GM21423 (cell line): ENCODE measurements around the gene PGAP6.
A peak's percentile ranks its signal among the peaks of the same experiment; 100 is the strongest.
"Not testable (repeated sequence)": the region's sequence is repeated elsewhere in the genome, so short reads cannot be mapped to it uniquely, and the experiment has no call there.

ENCODE experiments used
- ATAC-seq: cut with Tn5 transposase; IDR thresholded peaks from one replicate; pipeline ENCODE4 v1.9.1; 2021; ENCODE audit warnings: mild to moderate bottlenecking, moderate library complexity; ENCODE audit not compliant: unreplicated experiment

PGAP6 gene

GRCh38 chr16:381789-382717 lies at the start of gene PGAP6:
TSS of gene PGAP6 (minus strand) at chr16:381978. CDS start at chr16:381821, 157 bp downstream.
- ATAC-seq, result peak; percentile 49

GRCh38 chr16:430904-431303 lies 49.1 kb upstream of the PGAP6 start:
- no peak for ATAC-seq

- no peak for ATAC-seq
These were observed 45.5 kb upstream of the PGAP6 start for GRCh38 chr16:427250-427649.

GRCh38 chr16:426906-427249 lies 45.1 kb upstream of the PGAP6 start:
- ATAC-seq, result no peak

DNA sequence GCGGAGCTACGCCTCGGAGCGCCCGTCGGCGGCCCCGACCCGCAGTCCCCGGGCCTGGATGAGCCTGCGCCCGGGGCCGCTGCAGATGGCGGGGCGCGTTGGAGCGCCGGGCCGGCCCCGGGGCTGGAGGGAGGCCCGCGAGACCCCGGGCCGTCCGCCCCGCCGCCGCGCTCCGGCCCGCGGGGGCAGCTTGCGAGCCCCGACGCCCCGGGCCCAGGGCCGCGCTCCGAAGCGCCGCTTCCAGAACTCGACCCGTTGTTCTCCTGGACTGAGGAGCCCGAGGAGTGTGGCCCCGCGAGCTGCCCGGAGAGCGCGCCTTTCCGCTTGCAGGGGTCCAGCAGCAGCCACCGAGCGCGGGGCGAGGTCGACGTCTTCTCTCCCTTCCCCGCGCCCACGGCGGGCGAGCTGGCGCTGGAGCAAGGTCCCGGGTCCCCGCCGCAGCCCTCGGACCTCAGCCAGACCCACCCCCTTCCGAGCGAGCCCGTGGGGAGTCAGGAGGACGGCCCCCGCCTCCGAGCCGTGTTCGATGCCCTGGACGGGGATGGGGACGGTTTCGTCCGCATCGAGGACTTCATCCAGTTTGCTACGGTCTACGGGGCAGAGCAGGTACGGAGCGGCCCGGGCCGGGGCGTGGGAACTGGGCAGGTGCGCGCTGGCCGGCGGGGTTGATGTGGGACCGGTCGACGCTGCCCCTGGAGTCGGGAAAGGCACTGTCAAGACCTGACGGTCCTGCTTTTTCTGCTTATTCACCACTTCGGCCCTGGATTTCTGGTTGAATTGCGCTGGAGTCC lies 44.5 kb upstream of the PGAP6 start:
- peak; percentile 7 for ATAC-seq

DNA sequence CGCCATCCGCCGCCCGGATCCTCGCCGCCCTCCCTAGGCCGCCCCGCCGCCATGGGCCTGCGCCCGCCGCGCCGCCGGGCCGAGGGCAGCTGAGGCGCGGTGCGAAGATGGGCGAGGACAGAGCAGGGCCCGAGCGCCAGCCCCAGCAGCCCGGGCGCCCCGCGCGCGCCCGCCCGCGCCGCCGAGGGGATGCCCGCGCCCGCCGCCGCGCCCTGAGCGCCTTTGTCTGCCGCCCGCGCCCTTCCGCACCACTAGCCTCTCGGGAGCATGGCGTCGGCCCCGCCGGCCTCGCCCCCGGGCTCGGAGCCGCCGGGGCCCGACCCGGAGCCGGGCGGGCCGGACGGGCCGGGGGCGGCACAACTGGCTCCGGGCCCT lies 43.9 kb upstream of the PGAP6 start:
- ATAC-seq, result peak; percentile 18

DNA sequence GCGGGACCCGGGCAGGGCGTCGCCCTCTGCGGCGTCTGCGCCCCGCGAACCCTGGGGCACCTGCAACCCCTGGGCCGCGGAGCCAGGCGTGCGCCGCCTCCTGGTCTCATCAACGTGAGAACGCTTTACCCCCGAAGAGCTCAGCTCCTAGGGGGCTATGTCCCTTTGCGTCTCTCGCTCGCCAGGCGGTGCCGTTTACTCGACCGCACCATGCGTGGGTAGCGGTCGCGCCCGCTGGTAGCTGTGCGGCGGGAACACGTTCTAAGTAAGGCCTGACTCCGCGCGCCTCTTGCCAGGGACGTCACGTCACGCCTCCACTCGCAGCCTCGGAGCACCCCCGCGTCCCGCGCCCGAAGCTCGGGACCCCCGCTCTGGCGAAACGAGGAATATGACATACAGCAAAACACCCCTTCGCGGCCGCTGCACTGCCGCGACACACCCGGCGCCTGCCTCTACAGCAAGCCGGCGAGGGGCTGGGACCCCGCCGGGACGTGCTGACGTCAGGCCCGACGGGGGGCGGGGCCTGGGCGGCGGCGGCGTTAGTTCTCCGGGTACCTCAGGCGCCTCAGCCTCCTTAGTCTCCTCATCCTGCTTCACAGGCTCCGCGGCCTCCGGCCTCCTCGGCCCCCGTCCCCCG lies 43.4 kb upstream of the PGAP6 start, which contains the start of gene RAB11FIP3:
RAB11FIP3 (plus strand) TSS at position 568 of the 637 bp plus-strand sequence. CDS start 358 bp downstream, outside the sequence.
- peak; percentile 84 for ATAC-seq

GRCh38 chr16:424623-425081 lies 42.9 kb upstream of the PGAP6 start:
- ATAC-seq, result no peak

GRCh38 chr16:424033-424622 lies 42.4 kb upstream of the PGAP6 start:
- no peak for ATAC-seq

DNA sequence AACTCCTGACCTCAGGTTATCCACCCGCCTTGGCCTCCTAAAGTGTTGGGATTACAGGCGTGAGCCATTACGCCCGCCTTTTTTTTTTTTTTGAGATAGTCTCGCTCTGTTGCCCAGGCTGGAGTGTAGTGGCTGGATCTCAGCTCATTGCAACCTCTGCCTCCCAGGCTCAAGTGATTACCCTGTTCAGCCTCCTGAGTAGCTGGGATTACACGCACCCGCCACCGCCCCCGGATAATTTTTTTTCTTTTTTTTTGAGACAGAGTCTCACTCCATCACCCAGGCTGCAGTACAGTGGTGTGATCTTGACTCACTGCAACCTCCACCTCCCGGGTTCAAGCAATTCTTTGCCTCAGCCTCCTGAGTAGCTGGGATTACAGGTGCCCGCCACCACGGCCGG lies 40.4 kb upstream of the PGAP6 start:
- not testable (repeated sequence) for ATAC-seq

- not testable (repeated sequence) for ATAC-seq
These were observed 33.4 kb upstream of the PGAP6 start for GRCh38 chr16:415170-415498.

DNA sequence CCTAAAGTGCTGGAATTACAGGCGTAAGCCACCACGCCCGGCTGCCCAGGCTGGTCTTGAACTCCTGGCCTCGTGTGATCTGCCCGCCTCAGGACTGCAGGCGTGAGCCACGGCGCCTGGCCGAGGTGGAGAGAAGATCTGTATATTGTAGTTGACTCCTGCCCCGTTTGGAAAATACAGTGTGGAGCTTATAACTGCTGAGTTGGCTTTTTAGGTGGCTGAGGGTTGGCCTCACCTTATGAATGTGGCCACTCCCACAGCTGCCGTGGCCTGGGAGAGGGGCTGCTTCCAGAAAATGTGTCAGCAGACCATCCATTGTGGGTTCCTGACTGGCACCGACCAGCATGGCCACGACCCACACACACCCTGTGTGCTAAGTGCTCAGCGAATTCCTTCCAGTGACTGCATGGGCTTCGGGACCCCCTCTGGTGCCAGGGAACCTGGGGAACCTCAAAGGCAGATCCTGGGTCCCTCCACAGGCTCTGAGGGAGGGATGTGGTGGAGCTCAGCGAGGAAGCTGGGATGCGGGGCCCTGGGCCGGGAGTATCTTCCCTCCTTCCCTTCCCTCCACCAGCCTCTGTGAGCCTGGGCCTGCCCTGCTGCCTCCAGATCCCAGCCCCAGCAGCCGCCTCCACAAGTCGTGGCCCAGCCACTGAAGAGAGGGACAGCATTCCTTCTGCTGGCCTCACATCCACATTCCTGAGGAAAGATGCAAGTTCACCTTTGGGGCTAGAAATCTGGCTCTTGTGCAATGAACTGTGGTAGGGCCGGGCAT lies 32.8 kb upstream of the PGAP6 start:
- no peak for ATAC-seq

GRCh38 chr16:411576-412265 lies 29.9 kb upstream of the PGAP6 start:
- ATAC-seq, result no peak

DNA sequence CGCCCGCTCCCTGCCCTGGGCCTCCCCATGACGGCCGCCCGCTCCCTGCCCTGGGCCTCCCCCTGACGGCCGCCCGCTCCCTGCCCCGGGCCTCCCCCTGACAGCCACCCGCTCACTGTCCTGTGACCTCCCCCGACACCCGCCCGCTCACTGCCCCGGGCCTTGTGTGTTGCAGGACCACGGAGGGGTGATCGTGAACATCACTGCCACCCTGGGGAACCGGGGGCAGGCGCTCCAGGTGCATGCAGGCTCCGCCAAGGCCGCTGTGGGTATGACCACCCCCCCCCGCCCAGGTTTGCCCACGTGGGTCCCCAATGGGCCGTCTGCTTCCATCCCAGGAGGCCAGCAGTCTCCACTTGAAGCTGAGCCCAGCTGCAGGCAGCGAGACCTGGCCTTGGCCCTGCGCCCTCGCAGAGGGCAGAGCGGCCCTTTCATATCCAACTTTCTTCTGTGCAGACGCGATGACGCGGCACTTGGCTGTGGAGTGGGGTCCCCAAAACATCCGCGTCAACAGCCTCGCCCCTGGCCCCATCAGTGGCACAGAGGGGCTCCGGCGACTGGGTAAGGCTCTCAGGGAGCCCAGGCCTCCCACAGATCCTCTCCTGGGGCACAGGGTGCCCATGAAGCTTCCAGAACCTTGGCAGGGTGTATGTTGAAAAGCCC lies 28.9 kb upstream of the PGAP6 start:
- ATAC-seq, result no peak

DNA sequence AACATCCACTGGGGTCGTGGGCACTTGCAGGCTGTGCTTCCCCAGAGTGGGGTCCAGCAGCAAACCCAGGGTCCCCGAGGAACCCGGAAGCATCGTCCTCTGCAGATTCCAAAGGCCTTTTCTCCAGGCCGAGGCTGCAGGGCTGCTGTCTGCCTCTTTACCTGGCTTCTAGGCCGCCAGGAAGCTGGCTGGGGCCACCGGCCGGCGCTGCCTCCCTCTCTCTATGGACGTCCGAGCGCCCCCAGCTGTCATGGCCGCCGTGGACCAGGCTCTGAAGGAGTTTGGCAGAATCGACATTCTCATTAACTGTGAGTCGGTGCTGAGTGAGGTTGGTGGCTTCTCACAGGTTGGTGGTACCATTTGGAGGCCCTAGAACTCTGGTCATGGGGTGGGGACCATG lies 25.5 kb upstream of the PGAP6 start:
- ATAC-seq, result no peak

- ATAC-seq, result no peak
These were observed 24.0 kb upstream of the PGAP6 start for GRCh38 chr16:405548-406506.

GRCh38 chr16:404971-405486 lies 23.3 kb upstream of the PGAP6 start:
- ATAC-seq, result no peak
